GM21367 (cell line): ENCODE measurements around the gene TBXAS1.
A peak's percentile ranks its signal among the peaks of the same experiment; 100 is the strongest.

Experiments
- ATAC-seq: cut with Tn5 transposase; IDR thresholded peaks from one replicate; pipeline ENCODE4 v1.9.1; 2021; ENCODE audit not compliant: unreplicated experiment

Gene TBXAS1

GRCh38 chr7:140039896-140040295 is 210.8 kb downstream of the TBXAS1 start:
- no peak for ATAC-seq

GRCh38 chr7:140041659-140042385 is 212.8 kb downstream of the TBXAS1 start:
- ATAC-seq: no peak

GRCh38 chr7:140042386-140042670 is 213.3 kb downstream of the TBXAS1 start:
- no peak for ATAC-seq

DNA sequence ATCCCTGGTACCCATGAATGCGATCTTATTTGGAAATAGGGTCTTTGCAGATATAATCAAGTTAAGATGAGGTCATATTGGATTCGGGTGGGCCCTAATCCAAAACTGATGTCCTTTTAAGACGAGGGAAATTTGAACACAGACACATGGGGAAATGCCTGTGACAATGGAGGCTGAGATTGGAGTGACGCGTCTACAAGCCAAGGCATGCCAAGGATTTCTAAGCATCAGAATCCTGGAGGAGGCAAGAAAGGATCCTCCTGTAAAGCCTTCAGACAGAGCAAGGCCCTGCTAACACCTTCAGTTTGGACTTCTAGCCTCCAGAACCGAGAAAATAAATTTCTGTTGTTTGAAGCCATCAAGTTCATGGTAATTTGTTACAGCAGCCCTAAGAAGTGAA is 215.2 kb downstream of the TBXAS1 start:
- ATAC-seq: no peak

DNA sequence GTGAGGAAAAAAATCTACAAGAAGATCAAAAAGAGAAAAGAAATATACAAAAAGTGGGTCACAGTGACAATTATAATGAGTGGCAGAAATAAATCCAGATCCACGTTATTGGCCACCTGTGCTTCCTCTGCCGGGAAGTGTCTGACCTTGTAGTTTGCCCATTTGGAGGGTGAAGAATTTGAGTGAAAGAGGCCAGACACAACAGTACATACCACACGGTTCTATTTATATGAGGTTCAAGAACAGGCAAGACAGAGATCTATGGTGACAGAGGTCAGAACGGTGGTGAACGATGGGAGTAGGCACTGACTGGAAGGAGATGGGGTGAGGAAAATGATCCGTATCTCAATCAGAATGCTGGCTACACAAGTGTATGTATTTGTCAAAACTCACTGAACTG is 216.6 kb downstream of the TBXAS1 start:
- no peak for ATAC-seq

GRCh38 chr7:140047197-140047596 is 218.1 kb downstream of the TBXAS1 start:
- no peak for ATAC-seq

GRCh38 chr7:140048138-140048537 is 219.1 kb downstream of the TBXAS1 start:
- ATAC-seq: no peak

- no peak for ATAC-seq
Observed at GRCh38 chr7:140048989-140049338, 219.9 kb downstream of the TBXAS1 start.

GRCh38 chr7:140049339-140050024 is 220.4 kb downstream of the TBXAS1 start:
- no peak for ATAC-seq

GRCh38 chr7:140050100-140050499 is 221.0 kb downstream of the TBXAS1 start:
- no peak for ATAC-seq

- no peak for ATAC-seq
Observed at GRCh38 chr7:140051820-140052219, 222.8 kb downstream of the TBXAS1 start.

GRCh38 chr7:140053812-140054539 is 224.9 kb downstream of the TBXAS1 start:
- ATAC-seq: peak; percentile 80

GRCh38 chr7:140054751-140055150 is 225.7 kb downstream of the TBXAS1 start:
- ATAC-seq: no peak

- ATAC-seq: no peak
Observed at GRCh38 chr7:140055833-140056232, 226.8 kb downstream of the TBXAS1 start.

DNA sequence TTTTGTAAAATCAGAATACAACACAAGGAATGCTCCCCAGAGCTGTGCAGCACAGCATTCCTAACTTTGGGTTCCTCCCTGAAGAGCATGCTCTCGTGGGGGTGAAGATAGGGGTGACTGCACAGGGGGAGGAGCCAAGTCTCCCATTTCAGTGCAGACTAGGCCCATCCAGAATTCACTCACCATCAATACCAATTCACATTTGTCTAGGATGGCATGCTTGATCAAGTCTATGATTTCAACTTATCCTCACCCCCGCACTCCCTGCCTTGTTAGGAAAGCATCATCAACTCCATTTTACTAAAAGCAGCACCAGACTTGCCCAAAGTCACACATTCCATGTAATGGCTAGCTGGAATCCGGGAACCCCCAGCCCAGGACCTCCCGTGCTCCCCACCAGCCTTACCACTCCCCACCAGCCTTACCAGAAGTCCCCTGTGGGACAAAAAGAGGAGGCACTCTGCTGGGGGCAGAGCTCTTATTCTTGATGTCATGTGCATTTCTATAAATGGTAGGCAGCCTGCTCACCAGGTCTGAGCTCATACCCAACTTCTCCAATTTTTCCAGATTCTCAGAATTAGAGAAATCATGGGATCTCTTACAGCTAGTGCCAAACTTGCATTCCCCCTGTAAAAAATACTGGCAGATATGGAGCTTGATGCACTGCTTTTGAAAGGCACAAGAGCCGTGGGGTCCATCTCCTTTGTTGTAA is 227.5 kb downstream of the TBXAS1 start:
- ATAC-seq: no peak

GRCh38 chr7:140057143-140057535 is 228.1 kb downstream of the TBXAS1 start:
- no peak for ATAC-seq

DNA sequence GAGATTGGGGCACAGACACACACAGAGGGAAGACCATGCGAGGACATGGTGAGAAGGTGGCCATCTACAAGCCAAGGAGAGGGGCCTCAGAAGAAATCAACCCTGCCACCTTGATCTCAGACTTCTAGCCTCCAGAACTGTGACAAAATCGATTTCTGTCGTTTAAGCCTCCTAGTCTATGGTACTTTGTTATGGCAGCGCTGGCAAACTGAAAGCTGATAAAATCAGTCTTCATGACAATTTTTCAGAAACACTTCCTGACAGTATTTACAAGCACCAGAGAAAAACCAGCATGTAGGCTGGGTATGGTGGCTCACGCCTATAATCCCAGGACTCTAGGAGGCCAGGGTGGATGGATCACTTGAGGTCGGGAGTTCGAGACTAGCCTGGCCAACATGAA is 229.5 kb downstream of the TBXAS1 start:
- no peak for ATAC-seq

GRCh38 chr7:140059273-140060242 is 230.5 kb downstream of the TBXAS1 start:
- ATAC-seq: no peak

DNA sequence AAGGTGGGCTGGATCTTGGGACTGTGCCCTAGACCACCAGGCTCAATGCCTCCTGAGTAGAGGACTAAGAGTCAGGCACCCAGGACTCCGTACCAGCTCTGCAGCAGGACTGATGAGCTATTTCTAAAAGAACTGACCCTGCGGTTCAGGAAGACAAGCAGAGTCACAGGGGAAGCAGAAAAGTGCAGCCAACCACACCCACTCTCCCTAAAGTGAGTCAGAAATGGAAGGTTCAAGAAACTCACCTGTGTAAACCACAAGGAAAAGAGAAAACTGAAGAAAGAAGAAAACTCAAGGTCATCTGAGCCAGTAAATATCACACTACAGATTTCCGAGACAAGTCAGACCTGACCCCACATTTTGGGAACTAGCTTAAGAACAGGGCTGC is 231.2 kb downstream of the TBXAS1 start:
- ATAC-seq: no peak

- ATAC-seq: no peak
Observed at GRCh38 chr7:140060788-140061606, 231.9 kb downstream of the TBXAS1 start.
